Upper lobe of right lung (tissue), 1 donor: ENCODE results near the gene HS6ST1. TPM values are rescaled to one million over a fixed set of nuclear protein-coding genes. Genes with fewer than 3 reads are reported as not detected.
"Not testable (repeated sequence)": the region's sequence is repeated elsewhere in the genome, so short reads cannot be mapped to it uniquely, and the experiment has no call there.

ENCODE experiments used
- ATAC-seq: fragments of 200-7000 bp; cut with Tn5 transposase; one replicate; pipeline ENCODE4 v1.9.1; 2020; ENCODE audit warnings: mild to moderate bottlenecking, moderate library complexity
- DNase-seq: peaks from one replicate; pipeline ENCODE4 v3.0.0-alpha.2; 2020
- H3K27ac ChIP-seq: fragments of 200-600 bp; one replicate; pipeline ENCODE4 v1.8.0; 2022
- H3K27me3 ChIP-seq: fragments of 200-600 bp; one replicate; pipeline ENCODE4 v1.8.0; 2022; ENCODE audit warnings: mild to moderate bottlenecking
- H3K36me3 ChIP-seq: fragments of 200-600 bp; one replicate; pipeline ENCODE4 v1.8.0; 2022
- H3K4me1 ChIP-seq: fragments of 200-600 bp; one replicate; pipeline ENCODE4 v1.8.0; 2022
- H3K4me3 ChIP-seq: fragments of 200-600 bp; one replicate; pipeline ENCODE4 v1.8.0; 2022; ENCODE audit warnings: mild to moderate bottlenecking
- H3K9me3 ChIP-seq: fragments of 200-600 bp; one replicate; pipeline ENCODE4 v1.8.0; 2022
- intact Hi-C: fragments of 100-400 bp; cut with DNase I; formaldehyde crosslinking; loops from one replicate; pipeline ENCODE4 v1.11.0; 2022
- total RNA-seq: library from RNA; stranded (reverse); fragmentation: NEBNext Ultra II Directional; extraction: Animal tissue kit (Norgen Biotek cat#: 25700); gene quantifications from one replicate; pipeline ENCODE4 v1.2.1, GENCODE V29; 2021
- TF ChIP-seq, protein P1 (sequence below): fragments of 200-600 bp; IDR thresholded peaks from one replicate; pipeline ENCODE4 v1.8.0; 2022; ENCODE audit warnings: antibody characterized with exemption
- donor health status: DM: no; HTN: yes; CAD: no; lungs with severe emphysema.

Gene HS6ST1
- total RNA-seq, 1 donor from 2014 or later, result 33.2 TPM

DNA sequence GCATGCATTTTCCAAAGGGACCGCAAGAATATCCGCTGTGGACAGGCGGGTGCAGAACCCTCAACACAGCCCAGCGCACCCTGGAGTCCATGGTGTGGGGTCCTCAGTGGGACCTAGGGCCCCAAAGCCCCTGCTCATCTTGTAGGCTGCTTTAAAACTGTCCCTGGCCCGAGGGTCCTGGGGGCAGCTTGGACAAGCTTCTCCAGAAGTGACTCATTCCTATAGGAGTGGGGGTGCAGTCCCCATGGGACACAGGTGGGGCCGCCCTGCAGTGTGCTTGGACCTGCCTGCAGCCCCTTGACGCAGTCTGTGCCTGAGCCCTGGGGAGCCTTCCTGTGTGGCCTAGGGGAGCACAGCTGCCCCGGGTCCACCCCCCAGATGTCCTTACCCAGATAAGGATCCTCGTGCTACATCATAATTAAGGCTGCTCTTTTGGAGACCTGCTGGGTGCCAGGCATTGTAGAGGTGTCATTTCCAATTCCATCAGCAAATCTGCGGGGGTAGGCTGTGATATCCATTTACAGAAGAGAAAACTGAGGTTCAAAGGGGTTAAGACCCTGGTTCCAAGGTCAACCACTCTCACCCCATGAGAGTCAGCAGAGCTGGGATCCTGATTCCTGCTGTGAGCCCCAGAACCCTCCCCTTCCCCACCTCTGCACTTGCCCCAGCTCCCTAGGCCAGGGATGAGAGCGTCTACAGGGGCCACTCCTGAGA lies 1.7 kb upstream of the HS6ST1 start:
- DNase-seq, result no peak
- Histone ChIP-seq H3K36me3 (no peaks in the 10 kb centered on the region), H3K4me1 (peaks cover 26% of the 10 kb centered on the region), H3K27ac (no peak overlapping the region), H3K27me3 (no peaks in the 10 kb centered on the region), H3K9me3 (no peaks in the 10 kb centered on the region), H3K4me3 (no peak overlapping the region)
- no peak for ATAC-seq
- TF ChIP-seq, protein P1, sequence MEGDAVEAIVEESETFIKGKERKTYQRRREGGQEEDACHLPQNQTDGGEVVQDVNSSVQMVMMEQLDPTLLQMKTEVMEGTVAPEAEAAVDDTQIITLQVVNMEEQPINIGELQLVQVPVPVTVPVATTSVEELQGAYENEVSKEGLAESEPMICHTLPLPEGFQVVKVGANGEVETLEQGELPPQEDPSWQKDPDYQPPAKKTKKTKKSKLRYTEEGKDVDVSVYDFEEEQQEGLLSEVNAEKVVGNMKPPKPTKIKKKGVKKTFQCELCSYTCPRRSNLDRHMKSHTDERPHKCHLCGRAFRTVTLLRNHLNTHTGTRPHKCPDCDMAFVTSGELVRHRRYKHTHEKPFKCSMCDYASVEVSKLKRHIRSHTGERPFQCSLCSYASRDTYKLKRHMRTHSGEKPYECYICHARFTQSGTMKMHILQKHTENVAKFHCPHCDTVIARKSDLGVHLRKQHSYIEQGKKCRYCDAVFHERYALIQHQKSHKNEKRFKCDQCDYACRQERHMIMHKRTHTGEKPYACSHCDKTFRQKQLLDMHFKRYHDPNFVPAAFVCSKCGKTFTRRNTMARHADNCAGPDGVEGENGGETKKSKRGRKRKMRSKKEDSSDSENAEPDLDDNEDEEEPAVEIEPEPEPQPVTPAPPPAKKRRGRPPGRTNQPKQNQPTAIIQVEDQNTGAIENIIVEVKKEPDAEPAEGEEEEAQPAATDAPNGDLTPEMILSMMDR, result no peak
- intact Hi-C loops, result no loop called here

DNA sequence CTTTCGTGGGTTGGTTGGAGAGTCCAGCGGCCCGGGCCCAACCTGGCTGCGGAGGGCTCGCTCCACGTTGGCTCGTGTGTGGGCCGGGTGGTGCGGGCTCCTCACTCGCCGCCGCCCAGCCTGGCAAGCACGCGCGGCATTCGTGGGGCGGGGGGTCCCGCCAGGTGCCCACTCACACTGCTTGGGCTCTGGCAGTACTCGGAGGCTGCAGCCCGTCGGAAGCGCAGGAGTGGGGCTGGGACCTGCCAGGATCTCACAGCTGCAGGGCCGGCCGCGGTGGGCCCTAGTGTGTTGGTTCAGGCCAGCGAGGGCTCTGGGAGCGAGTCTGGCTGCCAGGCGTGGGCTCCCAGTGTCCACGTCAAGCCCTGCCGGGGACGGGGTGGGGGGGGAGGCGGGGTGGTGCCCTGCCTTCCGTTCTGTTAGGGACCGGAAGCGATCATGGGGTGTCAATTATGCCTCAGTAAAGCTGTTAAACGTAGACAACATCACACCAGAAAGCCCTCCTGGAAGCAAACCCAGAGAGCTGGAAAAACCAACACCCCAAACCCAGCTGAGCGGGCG lies 1.0 kb upstream of the HS6ST1 start:
- no peak overlapping the region for H3K4me3 ChIP-seq
- DNase-seq (peak; percentile 61), ATAC-seq (no peak)
- TF ChIP-seq, protein P1, result no peak
- H3K9me3 ChIP-seq, result no peaks in the 10 kb centered on the region
- intact Hi-C loops, result no loop called here
- H3K4me1 ChIP-seq, result peaks cover 26% of the 10 kb centered on the region
- no peaks in the 10 kb centered on the region for H3K27me3 ChIP-seq
- no peak overlapping the region for H3K27ac ChIP-seq
- no peaks in the 10 kb centered on the region for H3K36me3 ChIP-seq

DNA sequence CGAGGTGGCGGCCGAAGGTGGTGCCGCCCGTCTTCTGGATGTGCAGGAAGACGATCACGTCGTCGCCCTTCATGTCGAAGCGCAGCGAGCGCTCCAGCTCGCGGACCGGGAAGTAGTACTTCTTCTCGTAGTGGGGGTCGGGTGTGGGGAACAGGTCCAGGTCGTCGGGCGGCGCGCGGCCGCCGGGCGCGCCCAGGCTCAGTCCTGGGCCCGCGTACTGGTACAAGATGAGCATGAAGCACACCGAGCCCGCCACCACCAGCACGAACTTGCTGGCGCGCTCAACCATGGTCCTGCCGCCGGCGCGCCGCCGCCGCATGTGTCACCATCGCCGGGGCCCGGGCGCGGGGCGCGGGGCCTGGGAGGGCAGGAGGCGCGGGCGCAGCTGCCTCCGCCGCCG lies 423 bp downstream of the HS6ST1 start:
- intact Hi-C loops, H3K36me3 ChIP-seq, H3K27ac ChIP-seq, H3K27me3 ChIP-seq, H3K9me3 ChIP-seq, ATAC-seq: not testable (repeated sequence)
- H3K4me1 ChIP-seq, result peaks cover 26% of the 10 kb centered on the region
- H3K4me3 ChIP-seq, result peak overlapping the region; percentile 77
- peak; percentile 68 for DNase-seq

GRCh38 chr2:128317899-128318225 lies 806 bp downstream of the HS6ST1 start:
- H3K4me1 ChIP-seq, result peaks cover 26% of the 10 kb centered on the region
- DNase-seq, intact Hi-C loops, ATAC-seq, H3K36me3 ChIP-seq, H3K27me3 ChIP-seq, H3K9me3 ChIP-seq: not testable (repeated sequence)
- H3K4me3 ChIP-seq, result peak overlapping the region; percentile 77
- peak overlapping the region; percentile 36 for H3K27ac ChIP-seq

GRCh38 chr2:128317181-128317898 lies 1.3 kb downstream of the HS6ST1 start:
- Histone ChIP-seq H3K4me1 (peaks cover 26% of the 10 kb centered on the region), H3K27ac (peak overlapping the region; percentile 36), H3K9me3 (no peaks in the 10 kb centered on the region), H3K27me3 (no peaks in the 10 kb centered on the region), H3K4me3 (peak overlapping the region; percentile 77), H3K36me3 (no peaks in the 10 kb centered on the region)
- TF ChIP-seq, protein P1, result no peak
- intact Hi-C loops, result no loop called here
- DNase-seq (peak; percentile 73), ATAC-seq (peak; percentile 0)

DNA sequence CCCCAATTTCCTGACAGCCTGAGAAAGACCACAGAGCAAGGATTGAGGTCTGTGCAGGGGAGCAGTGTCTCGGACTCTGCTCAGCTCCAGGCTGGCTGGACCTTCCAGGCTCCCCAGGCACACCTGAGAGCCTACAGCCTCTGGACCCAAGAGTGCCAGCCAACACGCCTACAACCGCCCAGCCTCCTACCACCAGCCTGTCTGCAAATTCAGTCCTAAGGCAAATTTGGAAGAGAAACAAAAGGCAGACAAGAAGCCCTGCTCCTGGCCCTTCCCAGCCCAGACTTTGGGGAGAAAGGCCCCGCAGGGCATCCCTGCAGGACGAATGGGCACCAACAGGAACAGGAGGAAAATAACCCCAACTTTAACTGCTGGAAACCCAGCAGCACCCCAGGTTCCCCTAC lies 1.9 kb downstream of the HS6ST1 start:
- TF ChIP-seq, protein P1, result no peak
- H3K4me3 ChIP-seq, result peak overlapping the region; percentile 77
- intact Hi-C loops, result no loop called here
- no peaks in the 10 kb centered on the region for H3K9me3 ChIP-seq
- H3K4me1 ChIP-seq, result peaks cover 26% of the 10 kb centered on the region
- H3K36me3 ChIP-seq, result no peaks in the 10 kb centered on the region
- H3K27me3 ChIP-seq, result no peaks in the 10 kb centered on the region
- DNase-seq (peak; percentile 61), ATAC-seq (no peak)
- H3K27ac ChIP-seq, result peak overlapping the region; percentile 36
